ENCODE data around the gene NPAS3. TPM values are rescaled to one million over a fixed set of nuclear protein-coding genes. Genes with fewer than 3 reads are reported as not detected.

The NPAS3 gene
- total RNA-seq, 1 donor from 2014 or later, result 6.1 TPM

DNA sequence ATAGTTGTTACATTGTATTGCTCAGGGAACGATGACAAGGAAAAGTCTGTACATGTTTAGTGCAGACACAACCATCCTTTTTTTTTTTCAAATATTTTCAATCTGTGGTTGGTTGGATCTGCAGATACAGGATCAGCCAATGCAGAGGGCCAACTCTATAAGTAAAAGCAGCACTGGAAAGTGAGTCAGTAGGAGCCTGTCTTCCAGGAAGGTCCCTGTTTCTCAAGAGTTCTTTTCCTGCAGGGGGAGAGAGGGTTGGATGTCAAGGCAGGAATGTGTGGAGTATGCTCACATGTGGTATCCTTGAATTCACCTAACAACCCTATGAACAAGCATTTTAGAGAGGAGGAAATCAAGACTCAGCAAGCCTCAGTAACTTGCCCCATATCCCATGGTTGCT lies 409.1 kb downstream of the NPAS3 start:
- TF ChIP-seq, protein P1, sequence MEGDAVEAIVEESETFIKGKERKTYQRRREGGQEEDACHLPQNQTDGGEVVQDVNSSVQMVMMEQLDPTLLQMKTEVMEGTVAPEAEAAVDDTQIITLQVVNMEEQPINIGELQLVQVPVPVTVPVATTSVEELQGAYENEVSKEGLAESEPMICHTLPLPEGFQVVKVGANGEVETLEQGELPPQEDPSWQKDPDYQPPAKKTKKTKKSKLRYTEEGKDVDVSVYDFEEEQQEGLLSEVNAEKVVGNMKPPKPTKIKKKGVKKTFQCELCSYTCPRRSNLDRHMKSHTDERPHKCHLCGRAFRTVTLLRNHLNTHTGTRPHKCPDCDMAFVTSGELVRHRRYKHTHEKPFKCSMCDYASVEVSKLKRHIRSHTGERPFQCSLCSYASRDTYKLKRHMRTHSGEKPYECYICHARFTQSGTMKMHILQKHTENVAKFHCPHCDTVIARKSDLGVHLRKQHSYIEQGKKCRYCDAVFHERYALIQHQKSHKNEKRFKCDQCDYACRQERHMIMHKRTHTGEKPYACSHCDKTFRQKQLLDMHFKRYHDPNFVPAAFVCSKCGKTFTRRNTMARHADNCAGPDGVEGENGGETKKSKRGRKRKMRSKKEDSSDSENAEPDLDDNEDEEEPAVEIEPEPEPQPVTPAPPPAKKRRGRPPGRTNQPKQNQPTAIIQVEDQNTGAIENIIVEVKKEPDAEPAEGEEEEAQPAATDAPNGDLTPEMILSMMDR (IDR thresholded peaks at IDR 0.05; ENCODE audit: unreplicated experiment), result no peak
- no peak overlapping the region for H3K27ac Mint-ChIP-seq
- DNase-seq (ENCODE audit: low spot score, unreplicated experiment), result no peak

DNA sequence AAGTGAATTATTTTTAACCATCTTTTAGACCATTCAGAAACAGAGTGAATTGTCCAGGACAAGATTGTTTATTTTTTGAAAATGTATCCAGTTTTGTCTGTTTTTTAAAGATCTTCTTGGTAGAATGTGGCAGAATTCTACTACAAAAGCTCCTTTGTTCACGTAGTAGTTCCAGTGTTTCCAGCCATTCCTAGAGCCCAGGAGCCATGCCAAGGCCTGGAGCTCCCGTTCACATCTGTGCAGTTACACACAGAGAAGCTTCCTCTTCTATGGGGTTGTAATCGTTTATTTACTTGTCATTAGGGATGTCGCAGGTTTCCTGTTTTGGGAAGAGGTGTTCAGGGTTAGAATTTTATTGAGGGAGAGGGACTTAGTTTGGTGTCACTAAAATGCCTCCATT lies 409.8 kb downstream of the NPAS3 start:
- Mint-ChIP-seq H3K27me3 (no peaks in the 10 kb centered on the region), H3K36me3 (ENCODE audit: insufficient read depth) (no peaks in the 10 kb centered on the region), H3K9me3 (ENCODE audit: low read depth) (no peaks in the 10 kb centered on the region), H3K4me1 (ENCODE audit: low read depth) (no peaks in the 10 kb centered on the region), H3K4me3 (ENCODE audit: low read depth) (no peak overlapping the region), H3K27ac (no peak overlapping the region)
- TF ChIP-seq, protein P1 (IDR thresholded peaks at IDR 0.05; ENCODE audit: unreplicated experiment), result no peak
- DNase-seq (ENCODE audit: low spot score, unreplicated experiment), result no peak

More for the DNA sequence above, 409.1 kb downstream of the NPAS3 start:
- no peaks in the 10 kb centered on the region for H3K4me1 Mint-ChIP-seq (ENCODE audit: low read depth)
- no peak overlapping the region for H3K4me3 Mint-ChIP-seq (ENCODE audit: low read depth)
- no peaks in the 10 kb centered on the region for H3K27me3 Mint-ChIP-seq
- no peaks in the 10 kb centered on the region for H3K36me3 Mint-ChIP-seq (ENCODE audit: insufficient read depth)
- H3K9me3 Mint-ChIP-seq (ENCODE audit: low read depth), result no peaks in the 10 kb centered on the region

DNA sequence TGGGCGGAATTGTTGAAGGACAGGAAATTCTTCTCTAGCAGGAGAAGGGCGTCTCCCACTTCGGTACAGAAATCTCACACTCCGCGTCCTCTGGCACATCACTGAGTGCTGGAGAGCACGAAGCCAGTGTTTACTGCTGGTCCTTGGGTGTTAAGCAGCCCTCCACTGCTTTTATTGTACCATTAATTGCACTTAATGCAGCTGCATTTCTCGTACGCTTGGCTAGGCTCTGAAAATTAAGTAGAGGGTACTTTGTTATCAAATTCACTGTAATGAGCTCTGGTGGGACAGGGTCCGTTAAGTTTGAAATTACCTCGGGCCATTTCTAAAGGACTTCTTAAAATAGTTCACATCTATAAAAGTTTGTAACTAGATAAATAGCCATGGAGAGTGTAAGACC lies 411.2 kb downstream of the NPAS3 start:
- H3K9me3 Mint-ChIP-seq (ENCODE audit: low read depth), result no peaks in the 10 kb centered on the region
- H3K4me3 Mint-ChIP-seq (ENCODE audit: low read depth), result no peak overlapping the region
- H3K27ac Mint-ChIP-seq, result no peak overlapping the region
- no peaks in the 10 kb centered on the region for H3K4me1 Mint-ChIP-seq (ENCODE audit: low read depth)
- TF ChIP-seq, protein P1 (IDR thresholded peaks at IDR 0.05; ENCODE audit: unreplicated experiment), result no peak
- DNase-seq (ENCODE audit: low spot score, unreplicated experiment), result no peak
- H3K36me3 Mint-ChIP-seq (ENCODE audit: insufficient read depth), result no peaks in the 10 kb centered on the region
- peaks cover 4% of the 10 kb centered on the region for H3K27me3 Mint-ChIP-seq

DNA sequence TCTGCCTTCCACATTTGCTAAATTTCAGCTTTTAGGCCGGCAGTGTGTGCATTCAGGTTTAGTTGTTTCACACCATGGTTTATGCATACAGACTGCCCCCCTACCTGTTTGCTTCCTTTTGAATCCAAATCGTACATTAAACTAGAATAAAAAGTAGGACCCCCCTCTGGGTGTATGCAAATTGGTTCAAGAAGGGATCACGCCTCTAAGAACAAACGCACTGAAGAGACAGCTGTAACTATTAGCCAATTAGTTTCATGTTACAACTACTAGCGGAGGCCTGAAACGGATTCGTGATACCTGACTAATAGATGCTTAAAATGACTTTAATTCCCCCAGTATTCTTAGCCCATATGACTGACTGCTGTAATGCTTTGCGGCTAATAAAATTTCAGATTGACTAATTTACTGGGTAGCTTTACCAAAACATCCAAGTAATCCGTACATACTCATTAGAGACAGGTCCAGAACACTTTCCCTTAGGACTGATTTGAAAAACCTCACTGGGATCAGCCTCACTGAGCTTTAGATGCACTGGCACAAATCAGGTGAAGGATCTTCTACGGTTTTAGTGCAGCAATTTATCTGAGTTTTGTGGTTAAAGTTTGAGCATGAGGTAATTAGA lies 411.8 kb downstream of the NPAS3 start:
- H3K9me3 Mint-ChIP-seq (ENCODE audit: low read depth), result no peaks in the 10 kb centered on the region
- H3K36me3 Mint-ChIP-seq (ENCODE audit: insufficient read depth), result no peaks in the 10 kb centered on the region
- H3K4me1 Mint-ChIP-seq (ENCODE audit: low read depth), result no peaks in the 10 kb centered on the region
- H3K27ac Mint-ChIP-seq, result no peak overlapping the region
- DNase-seq (ENCODE audit: low spot score, unreplicated experiment), result no peak
- TF ChIP-seq, protein P1 (IDR thresholded peaks at IDR 0.05; ENCODE audit: unreplicated experiment), result no peak
- H3K27me3 Mint-ChIP-seq, result peaks cover 4% of the 10 kb centered on the region
- H3K4me3 Mint-ChIP-seq (ENCODE audit: low read depth), result no peak overlapping the region

DNA sequence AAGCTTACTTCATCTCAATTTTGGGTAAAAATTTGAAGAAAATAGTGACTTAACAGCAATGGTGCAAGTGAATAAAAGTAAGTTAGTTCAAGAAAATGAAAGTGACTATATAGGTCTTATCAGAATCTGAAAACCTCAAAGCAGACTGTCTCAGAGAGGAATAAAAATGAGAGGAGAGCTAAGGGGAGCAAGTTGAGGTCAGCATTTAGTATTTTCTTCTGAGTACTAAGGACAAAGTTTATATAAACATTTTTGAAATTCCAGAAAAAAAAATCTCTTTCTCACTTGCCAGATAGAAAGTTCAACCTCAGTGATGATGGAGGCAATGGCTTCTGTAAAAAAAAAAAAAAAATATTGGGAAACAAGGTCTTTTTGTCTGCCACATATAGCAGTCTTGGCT lies 414.1 kb downstream of the NPAS3 start:
- Mint-ChIP-seq H3K4me3 (ENCODE audit: low read depth) (no peak overlapping the region), H3K9me3 (ENCODE audit: low read depth) (no peaks in the 10 kb centered on the region), H3K27me3 (peaks cover 6% of the 10 kb centered on the region), H3K4me1 (ENCODE audit: low read depth) (peaks cover 7% of the 10 kb centered on the region), H3K27ac (no peak overlapping the region), H3K36me3 (ENCODE audit: insufficient read depth) (no peaks in the 10 kb centered on the region)
- no peak for DNase-seq (ENCODE audit: low spot score, unreplicated experiment)
- TF ChIP-seq, protein P1 (IDR thresholded peaks at IDR 0.05; ENCODE audit: unreplicated experiment), result no peak

Data from progenitor cell of endocrine pancreas (in vitro differentiated cells).